Ecto neural progenitor cell (in vitro differentiated cells): Measurements from ENCODE around the gene CCM2L.
"Not testable (repeated sequence)": the region's sequence is repeated elsewhere in the genome, so short reads cannot be mapped to it uniquely, and the experiment has no call there.

Source experiments
- DNase-seq: peaks from one replicate; pipeline ENCODE4 v3.0.0-alpha.2; 2018; ENCODE audit warnings: low spot score

The CCM2L gene

GRCh38 chr20:32029561-32029960 is 19.3 kb downstream of the CCM2L start:
- DNase-seq, result peak; percentile 47

- DNase-seq, result peak; percentile 95
Measured at GRCh38 chr20:32031007-32031958, 21.0 kb downstream of the CCM2L start.

GRCh38 chr20:32033316-32033715 is 23.1 kb downstream of the CCM2L start:
- no peak for DNase-seq

GRCh38 chr20:32033721-32034120 is 23.5 kb downstream of the CCM2L start:
- not testable (repeated sequence) for DNase-seq

GRCh38 chr20:32034581-32035425 is 24.6 kb downstream of the CCM2L start:
- DNase-seq, result no peak

GRCh38 chr20:32035426-32035779 is 25.2 kb downstream of the CCM2L start:
- DNase-seq, result no peak

GRCh38 chr20:32036252-32036651 is 26.0 kb downstream of the CCM2L start:
- DNase-seq, result no peak

- DNase-seq, result no peak
Measured at GRCh38 chr20:32036716-32037485, 26.7 kb downstream of the CCM2L start.

- DNase-seq, result no peak
Measured at GRCh38 chr20:32037929-32038328, 27.7 kb downstream of the CCM2L start.

GRCh38 chr20:32040142-32040953 is 30.1 kb downstream of the CCM2L start:
- DNase-seq, result peak; percentile 50

- DNase-seq, result no peak
Measured at GRCh38 chr20:32045999-32046398, 35.8 kb downstream of the CCM2L start.

- no peak for DNase-seq
Measured at GRCh38 chr20:32050324-32050841, 40.1 kb downstream of the CCM2L start.

- no peak for DNase-seq
Measured at GRCh38 chr20:32050851-32051556, 40.8 kb downstream of the CCM2L start.

- no peak for DNase-seq
Measured at GRCh38 chr20:32051720-32052089, 41.5 kb downstream of the CCM2L start.

- DNase-seq, result no peak
Measured at GRCh38 chr20:32052090-32052777, 42.0 kb downstream of the CCM2L start, which contains the start of gene HCK. TSS of gene HCK (plus strand) at chr20:32052242.

GRCh38 chr20:32052778-32053362 is 42.6 kb downstream of the CCM2L start:
- no peak for DNase-seq

- no peak for DNase-seq
Measured at GRCh38 chr20:32053648-32054047, 43.4 kb downstream of the CCM2L start.

- no peak for DNase-seq
Measured at GRCh38 chr20:32056708-32057483, 46.7 kb downstream of the CCM2L start.
